Prostate gland (tissue), 2 donors: ENCODE results near the gene TBX3. TPM values are rescaled to one million over a fixed set of nuclear protein-coding genes. Genes with fewer than 3 reads are reported as not detected.

Experiments
- DNase-seq: peaks from one replicate; pipeline ENCODE4 v3.0.0-alpha.2; 2019; ENCODE audit warnings: low spot score
- H3K27ac ChIP-seq, 2 donors: fragments of 200-600 bp; sonication (generic); 2 replicates each; pipeline ENCODE4 v1.5.1; 2017 to 2019
- H3K27me3 ChIP-seq: fragments of 200-600 bp; sonication (generic); replicated peaks from 2 replicates; pipeline ENCODE4 v1.5.1; 2019; ENCODE audit not compliant: insufficient read depth
- H3K36me3 ChIP-seq, 2 donors: fragments of 200-600 bp; sonication (generic); 1 replicate in 1 of 2; 2 replicates in 1 of 2; pipeline versions ENCODE4 v1.5.1 to v1.8.1; 2017 to 2019
- H3K4me1 ChIP-seq: fragments of 200-600 bp; sonication (generic); replicated peaks from 2 replicates; pipeline ENCODE4 v1.5.1; 2019
- H3K4me3 ChIP-seq, 2 donors: fragments of 200-600 bp; sonication (generic); 2 replicates each; pipeline ENCODE4 v1.5.1; 2017 to 2019
- H3K9me3 ChIP-seq: fragments of 200-600 bp; sonication (generic); 2 replicates; pipeline ENCODE4 v1.5.1; 2017
- CTCF ChIP-seq, 4 experiments: fragments of 200-600 bp in 2 of 4; fragments of 450-650 bp in 2 of 4; sonication (generic) in 2 of 4; IDR thresholded peaks; 1 replicate in 3 of 4; 2 replicates in 1 of 4; pipeline ENCODE4 v1.5.1; 2016 to 2019; ENCODE audit warnings: antibody characterized with exemption in 4 of 4, mild to moderate bottlenecking in 2 of 4, moderate library complexity in 2 of 4
- POLR2A ChIP-seq: fragments of 450-650 bp; IDR thresholded peaks from one replicate; pipeline ENCODE4 v1.6.1; 2016; ENCODE audit warnings: antibody characterized with exemption, mild to moderate bottlenecking
- POLR2AphosphoS5 ChIP-seq: sonication (generic); formaldehyde crosslinking; IDR thresholded peaks from one replicate; pipeline ENCODE4 v1.6.1; 2017; ENCODE audit warnings: antibody characterized with exemption
- WGBS: methylation state at CpG from one replicate; pipeline ENCODE4 v1.1.5; 2018; 5-methylcytosine and 5-hydroxymethylcytosine counted together
- intact Hi-C: fragments of 100-400 bp; cut with DNase I; formaldehyde crosslinking; loops from one replicate; pipeline ENCODE4 v1.14.2; 2022
- total RNA-seq, 2 donors: library from RNA; depleted of rRNA; stranded (reverse); fragments of >200 nt; gene quantifications; one replicate each; pipeline ENCODE4 v1.1.0, GENCODE V29; 2016

TBX3 gene
- total RNA-seq, 2 donors from 2014 or later = 155 to 259 TPM

- no peak for DNase-seq
- H3K9me3 ChIP-seq = no peaks in the 10 kb centered on the region
- H3K4me3 ChIP-seq = no peak overlapping the region
- H3K4me1 ChIP-seq = peaks cover 5% of the 10 kb centered on the region
- H3K27ac ChIP-seq = peak overlapping the region in 1 of 2 donors; percentile 18
- TF ChIP-seq POLR2A (no peak), POLR2AphosphoS5 (peak; percentile 27), CTCF (IDR thresholded peaks at IDR 0.05) (no peak)
- H3K36me3 ChIP-seq = no peaks in the 10 kb centered on the region
- intact Hi-C loops = loop anchor here (5.0 to 10.0 kb wide), 2 partner anchors 34 to 974 kb away; no protein-coding TSS in a partner anchor
- WGBS = 17% methylated on average over 1 of the region's 1 CpG
- H3K27me3 ChIP-seq = no peaks in the 10 kb centered on the region
These were observed 22.7 kb downstream of the TBX3 start for GRCh38 chr12:114661245-114661644.

- H3K27me3 ChIP-seq = no peaks in the 10 kb centered on the region
- TF ChIP-seq POLR2AphosphoS5 (no peak), POLR2A (no peak), CTCF (IDR thresholded peaks at IDR 0.05) (no peak)
- intact Hi-C loops = no loop called here
These were observed 24.9 kb downstream of the TBX3 start for GRCh38 chr12:114659084-114659483.

DNA sequence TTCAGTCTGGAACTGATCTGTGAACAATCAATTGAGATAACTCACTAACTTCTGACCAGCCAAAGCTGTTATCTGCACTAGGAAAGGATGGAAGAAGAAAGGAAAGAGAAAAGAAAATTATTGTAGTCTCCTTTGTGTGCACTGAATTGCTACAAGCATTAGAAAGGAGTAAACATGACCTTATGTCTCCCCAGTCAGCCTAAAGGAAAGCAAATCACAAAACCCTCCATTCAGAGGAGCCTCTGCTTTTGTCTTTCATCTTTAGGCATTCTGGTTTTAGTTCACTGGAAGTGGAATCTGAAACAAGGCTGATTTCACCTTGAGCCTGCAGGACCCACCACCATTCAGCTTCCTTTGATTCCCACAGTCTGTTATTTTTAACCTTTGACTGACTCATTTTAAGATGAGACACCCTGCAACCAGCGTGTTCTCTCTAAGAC, 26.0 kb downstream of the TBX3 start:
- no peaks in the 10 kb centered on the region for H3K27me3 ChIP-seq
- no peak overlapping the region for H3K4me3 ChIP-seq
- TF ChIP-seq CTCF (IDR thresholded peaks at IDR 0.05) (no peak), POLR2AphosphoS5 (no peak), POLR2A (no peak)
- DNase-seq = no peak
- intact Hi-C loops = no loop called here
- WGBS = 72% methylated on average over 1 of the region's 1 CpG
- H3K27ac ChIP-seq = peak overlapping the region; percentile 90 to 91
- H3K4me1 ChIP-seq = peaks cover 5% of the 10 kb centered on the region
- H3K36me3 ChIP-seq = no peaks in the 10 kb centered on the region
- no peaks in the 10 kb centered on the region for H3K9me3 ChIP-seq

More at GRCh38 chr12:114659084-114659483, 24.9 kb downstream of the TBX3 start:
- H3K9me3 ChIP-seq = no peaks in the 10 kb centered on the region
- peaks cover 5% of the 10 kb centered on the region for H3K4me1 ChIP-seq
- no peaks in the 10 kb centered on the region for H3K36me3 ChIP-seq
- DNase-seq = no peak
- no peak overlapping the region for H3K4me3 ChIP-seq
- H3K27ac ChIP-seq = peak overlapping the region in 1 of 2 donors; percentile 91

DNA sequence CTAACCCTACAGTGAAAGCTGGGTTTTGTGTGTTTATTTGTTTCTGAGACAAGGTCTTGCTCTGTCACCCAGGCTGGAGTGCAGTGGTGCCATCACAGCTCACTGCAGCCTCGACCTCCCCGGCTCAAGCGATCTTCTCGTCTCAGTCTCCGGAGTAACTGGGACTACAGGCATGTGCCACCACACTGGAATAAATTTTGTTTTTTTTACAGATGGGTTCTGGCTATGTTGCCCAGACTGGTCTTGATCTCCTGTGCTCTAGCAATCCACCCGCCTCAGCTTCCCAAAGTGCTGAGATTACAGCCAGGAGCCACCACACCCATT, 26.4 kb downstream of the TBX3 start:
- H3K4me3 ChIP-seq = no peak overlapping the region
- no peaks in the 10 kb centered on the region for H3K9me3 ChIP-seq
- H3K27ac ChIP-seq = peak overlapping the region; percentile 90 to 91
- WGBS = 94% methylated on average over 6 of the region's 6 CpGs
- TF ChIP-seq CTCF (IDR thresholded peaks at IDR 0.05) = no peak
- peaks cover 5% of the 10 kb centered on the region for H3K4me1 ChIP-seq
- H3K27me3 ChIP-seq = no peaks in the 10 kb centered on the region
- intact Hi-C loops = no loop called here
- DNase-seq = no peak
- H3K36me3 ChIP-seq = no peaks in the 10 kb centered on the region

DNA sequence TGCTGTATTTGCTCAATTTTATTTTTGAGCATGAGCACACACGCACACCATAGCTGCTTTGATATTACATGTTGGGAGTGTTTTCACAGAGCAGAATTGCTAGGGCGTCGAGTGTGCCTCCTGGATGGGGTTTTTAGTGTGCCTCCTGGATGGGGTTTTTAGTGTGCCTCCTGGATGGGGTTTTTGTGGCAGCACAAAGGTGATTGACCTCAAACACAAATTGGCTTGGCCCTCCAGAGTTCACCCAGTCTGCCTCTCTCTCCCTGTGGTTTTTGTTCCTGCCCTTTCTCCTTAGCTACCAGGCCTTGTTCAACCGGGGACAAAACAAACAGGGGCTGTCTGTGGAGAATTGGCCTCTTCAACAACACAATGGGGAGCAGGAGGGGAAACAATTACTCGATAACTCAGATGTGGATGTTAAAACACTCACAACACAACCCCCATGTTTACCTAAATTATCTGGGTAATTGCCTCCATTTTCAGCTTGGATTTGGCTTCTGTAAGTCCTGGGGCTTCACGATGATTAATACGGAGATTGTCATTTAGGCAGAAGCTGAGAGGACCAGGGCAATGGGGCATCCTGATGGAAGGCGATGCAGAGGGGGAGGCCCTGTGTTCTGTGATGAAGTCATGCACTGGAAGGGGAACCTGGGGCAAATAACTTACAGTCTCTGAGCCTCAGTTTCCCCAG, 26.9 kb downstream of the TBX3 start:
- WGBS = 73% methylated on average over 8 of the region's 8 CpGs
- H3K36me3 ChIP-seq = no peaks in the 10 kb centered on the region
- peaks cover 5% of the 10 kb centered on the region for H3K4me1 ChIP-seq
- no peak for DNase-seq
- H3K9me3 ChIP-seq = no peaks in the 10 kb centered on the region
- no peak overlapping the region for H3K4me3 ChIP-seq
- no peaks in the 10 kb centered on the region for H3K27me3 ChIP-seq
- TF ChIP-seq CTCF (IDR thresholded peaks at IDR 0.05) (no peak), POLR2A (no peak), POLR2AphosphoS5 (no peak)
- intact Hi-C loops = no loop called here
- H3K27ac ChIP-seq = peak overlapping the region; percentile 90 to 91
